Measurements from ENCODE around the gene KRTAP1-4.

GRCh38 chr17:40996829-40997228, 33.2 kb downstream of the KRTAP1-4 start:
- TF ChIP-seq CTCF (IDR thresholded peaks at IDR 0.05) (no peak), ZFX (IDR thresholded peaks at IDR 0.05; ENCODE audit: borderline replicate concordance) (no peak)

Data from 22Rv1 (cell line).